HG03442 (cell line): Measurements from ENCODE around the gene LGI1.
"Not testable (repeated sequence)": the region's sequence is repeated elsewhere in the genome, so short reads cannot be mapped to it uniquely, and the experiment has no call there.

Source experiments
- ATAC-seq: cut with Tn5 transposase; IDR thresholded peaks from one replicate; pipeline ENCODE4 v1.9.1; 2021; ENCODE audit warnings: mild to moderate bottlenecking, moderate library complexity; ENCODE audit not compliant: unreplicated experiment

The LGI1 gene

DNA sequence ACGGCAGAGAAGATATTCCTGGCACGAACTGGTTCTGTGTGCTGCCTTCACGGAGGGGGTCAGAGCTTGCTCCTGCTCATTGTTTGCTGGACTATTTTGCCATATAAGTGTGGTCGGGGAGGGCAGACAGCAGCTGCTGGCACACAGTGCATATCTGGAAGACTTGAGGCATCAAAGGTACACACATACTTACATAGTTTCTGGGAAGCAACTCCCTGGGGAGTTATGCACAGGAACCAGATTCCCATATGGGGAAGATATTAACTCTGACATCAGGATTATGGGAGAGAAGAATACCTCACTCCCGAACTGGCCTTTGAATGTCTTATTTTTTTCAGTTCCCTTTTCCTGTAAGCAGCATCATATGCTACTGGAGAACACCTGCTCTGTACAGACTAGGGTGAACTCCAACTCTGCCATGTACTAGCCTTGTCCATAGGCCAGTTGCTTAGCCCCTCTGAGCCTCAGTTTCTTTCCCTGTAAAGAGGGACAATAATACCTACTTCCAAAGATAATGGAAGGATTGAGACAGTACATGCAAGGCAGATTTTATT, 41.5 kb downstream of the LGI1 start:
- ATAC-seq = no peak

DNA sequence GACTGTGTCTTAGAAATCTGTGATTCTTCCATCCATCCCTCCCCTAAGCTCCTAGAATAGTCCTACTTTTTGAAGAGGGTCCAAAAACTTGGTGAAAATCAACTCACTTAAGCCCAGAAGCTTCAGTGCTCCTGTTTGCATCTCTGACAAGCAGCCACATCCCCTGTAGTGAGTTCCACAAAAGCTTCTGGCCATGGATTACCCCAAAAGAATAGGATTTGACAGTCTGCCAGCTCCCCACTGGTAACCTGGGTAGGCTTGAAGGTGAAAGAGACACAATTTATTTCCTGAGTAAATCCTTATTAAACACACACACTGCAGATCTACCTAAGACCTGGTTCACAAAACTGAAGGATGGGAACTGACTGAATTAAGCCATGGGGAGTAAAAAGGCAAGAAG, 46.5 kb downstream of the LGI1 start:
- ATAC-seq = no peak

DNA sequence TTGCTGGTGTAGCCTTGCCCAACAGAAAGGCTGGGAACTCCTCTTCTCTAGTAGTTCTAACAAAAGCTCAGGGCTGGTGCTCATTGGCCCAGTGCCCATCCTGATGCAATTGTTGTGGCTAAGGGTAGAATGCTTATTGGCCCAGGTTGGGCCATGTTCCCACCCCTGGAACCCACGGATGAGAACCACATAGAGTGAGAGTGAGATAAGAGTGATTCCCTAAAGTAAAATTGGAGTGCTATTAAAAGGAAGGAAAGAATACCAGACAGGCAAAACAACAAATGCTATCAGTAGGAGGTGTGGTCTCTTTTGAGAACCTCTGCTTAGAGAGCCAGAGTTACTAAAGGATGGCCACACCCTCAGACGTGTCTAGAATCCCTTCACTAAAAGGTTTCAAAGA, 49.2 kb downstream of the LGI1 start:
- no peak for ATAC-seq

- ATAC-seq = no peak
These were observed 49.6 kb downstream of the LGI1 start for GRCh38 chr10:93807371-93807770.

DNA sequence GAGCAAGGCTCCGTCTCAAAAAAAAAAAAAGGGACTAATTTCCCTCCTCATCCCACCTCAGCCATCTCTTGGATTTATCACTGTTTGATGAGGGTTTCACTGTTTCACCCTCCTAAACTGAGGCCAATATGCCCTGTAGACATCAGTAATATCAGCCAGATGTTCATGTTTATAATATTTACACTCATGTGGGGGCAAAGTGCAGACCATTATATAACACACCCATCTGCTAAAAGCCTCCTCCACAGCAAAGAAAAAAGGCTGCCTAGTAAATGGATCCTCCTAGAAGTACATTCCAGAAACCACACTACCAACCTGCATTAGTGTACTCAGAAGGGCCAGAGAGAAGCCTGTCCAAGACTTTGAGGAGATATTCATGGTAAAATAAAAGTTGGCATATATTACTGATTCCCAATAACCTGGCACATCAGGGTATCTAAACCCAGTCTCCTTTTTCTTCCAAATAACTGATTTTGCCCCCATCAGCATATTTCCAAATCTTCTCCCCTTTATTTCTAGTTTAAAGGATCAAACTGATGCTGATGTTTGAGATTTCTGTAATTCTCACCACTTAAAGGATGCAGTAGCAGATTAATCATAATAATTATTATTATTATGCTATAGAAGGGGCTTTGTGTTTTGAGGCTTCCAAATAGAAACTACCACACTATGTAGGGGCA, 55.1 kb downstream of the LGI1 start:
- no peak for ATAC-seq

- peak; percentile 67 for ATAC-seq
These were observed 56.0 kb downstream of the LGI1 start for GRCh38 chr10:93813507-93814465.

- ATAC-seq = no peak
These were observed 57.8 kb downstream of the LGI1 start for GRCh38 chr10:93815304-93816096.

DNA sequence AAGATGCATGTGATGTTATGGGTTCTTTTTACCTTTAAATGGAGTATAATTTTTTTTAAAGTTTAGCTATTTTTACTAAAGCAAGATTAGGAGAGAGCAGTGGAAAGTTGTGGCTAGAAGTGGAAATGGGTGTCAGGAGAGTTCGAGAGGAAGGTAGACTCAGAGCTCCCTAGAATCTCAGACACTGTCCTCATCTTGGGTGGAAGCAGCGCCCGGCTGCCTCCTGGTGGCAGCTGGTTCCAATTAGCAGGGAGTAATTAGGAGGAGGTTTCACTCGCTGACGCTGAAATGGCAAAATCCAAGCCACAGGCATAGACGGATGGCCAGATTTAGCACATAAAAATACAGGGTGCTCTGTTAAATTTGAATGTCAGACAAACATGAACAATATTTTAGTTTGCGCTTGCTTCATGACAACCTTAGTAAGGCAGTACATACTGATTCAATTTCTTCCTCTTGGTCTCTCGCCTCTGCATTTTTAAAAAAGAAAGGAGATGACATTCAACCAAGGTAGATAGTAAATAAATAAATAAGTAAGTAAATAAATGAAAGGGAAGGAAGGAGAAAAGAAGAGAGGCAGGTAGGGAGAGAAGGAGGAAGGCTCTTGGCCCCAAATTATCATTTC, 58.5 kb downstream of the LGI1 start:
- no peak for ATAC-seq

DNA sequence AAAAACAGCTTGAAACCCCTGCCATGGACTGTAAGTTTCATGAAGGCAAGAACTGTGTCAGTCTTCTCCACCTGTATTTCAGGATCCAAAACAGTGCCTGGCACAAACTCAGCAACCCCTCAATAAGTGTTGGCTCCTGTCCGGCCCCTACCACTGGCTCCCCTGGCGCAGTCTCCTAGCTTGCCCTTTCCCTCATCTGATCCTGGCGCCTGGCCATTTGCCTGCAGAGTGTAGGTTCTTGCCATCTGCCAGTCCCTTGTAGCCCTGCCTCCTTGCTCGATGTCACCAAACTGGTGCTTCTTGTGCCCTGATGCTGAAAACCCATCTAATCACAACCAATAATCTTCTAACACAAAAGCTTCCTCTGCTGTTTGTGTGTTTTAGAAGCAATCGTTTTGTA, 60.4 kb downstream of the LGI1 start:
- ATAC-seq = no peak

- ATAC-seq = no peak
These were observed 61.8 kb downstream of the LGI1 start for GRCh38 chr10:93819520-93819919.

GRCh38 chr10:93820434-93820833, 62.7 kb downstream of the LGI1 start:
- ATAC-seq = no peak

DNA sequence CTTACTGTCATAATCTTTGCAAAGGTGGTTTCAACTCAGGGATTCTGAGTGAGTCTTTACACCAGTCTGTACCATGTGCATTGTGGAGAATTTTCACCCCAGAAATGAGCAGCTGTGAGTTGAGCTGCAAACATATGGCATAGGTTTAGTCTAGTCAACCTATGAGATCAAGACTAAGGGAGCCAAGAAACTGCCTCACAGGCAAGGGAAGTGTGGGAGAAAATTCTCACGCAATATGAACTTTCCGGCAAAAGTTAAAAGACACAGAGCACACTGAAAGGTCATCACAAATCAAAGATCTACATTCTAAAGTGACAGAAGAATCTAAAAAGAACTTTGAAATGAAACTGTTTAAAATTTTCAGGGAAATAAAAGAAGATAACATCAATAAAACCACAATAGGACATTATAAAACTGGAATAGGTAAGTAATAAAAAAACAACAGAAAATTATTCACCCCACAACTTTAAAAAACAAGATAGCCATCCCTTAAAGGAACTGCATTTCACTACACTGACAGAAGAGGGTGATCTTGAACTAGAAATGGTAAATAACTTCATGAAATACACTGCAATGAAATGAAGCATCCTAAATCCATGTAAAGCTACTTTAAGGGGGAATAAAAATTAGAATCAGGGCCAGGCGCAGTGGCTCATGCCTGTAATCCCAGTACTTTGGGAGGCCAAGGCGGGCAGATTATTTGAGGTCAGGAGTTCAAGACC, 63.5 kb downstream of the LGI1 start:
- ATAC-seq = no peak

DNA sequence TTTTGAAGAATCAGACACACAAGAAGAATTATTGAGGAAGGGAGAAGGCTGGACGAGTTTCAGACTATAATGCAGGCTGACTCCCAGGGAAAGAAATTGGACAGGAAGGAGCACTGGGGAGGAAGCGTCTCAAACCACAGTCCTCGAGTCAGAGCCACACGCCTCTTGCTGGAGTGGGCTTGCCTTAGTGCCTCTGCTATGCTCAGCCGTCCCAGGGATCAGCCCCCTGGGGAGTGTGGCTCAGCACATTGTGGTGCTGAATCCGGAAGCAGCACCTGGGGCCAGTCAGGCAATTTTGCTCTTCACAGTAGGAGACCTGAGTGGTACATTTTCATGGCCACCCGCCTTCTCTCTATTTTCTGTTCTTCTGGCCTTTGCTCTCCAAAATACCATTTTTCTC, 68.6 kb downstream of the LGI1 start:
- ATAC-seq = no peak

- no peak for ATAC-seq
These were observed 69.5 kb downstream of the LGI1 start for GRCh38 chr10:93827056-93827804.

GRCh38 chr10:93831065-93831464, 73.3 kb downstream of the LGI1 start:
- not testable (repeated sequence) for ATAC-seq

GRCh38 chr10:93835770-93836169, 78.0 kb downstream of the LGI1 start:
- no peak for ATAC-seq

DNA sequence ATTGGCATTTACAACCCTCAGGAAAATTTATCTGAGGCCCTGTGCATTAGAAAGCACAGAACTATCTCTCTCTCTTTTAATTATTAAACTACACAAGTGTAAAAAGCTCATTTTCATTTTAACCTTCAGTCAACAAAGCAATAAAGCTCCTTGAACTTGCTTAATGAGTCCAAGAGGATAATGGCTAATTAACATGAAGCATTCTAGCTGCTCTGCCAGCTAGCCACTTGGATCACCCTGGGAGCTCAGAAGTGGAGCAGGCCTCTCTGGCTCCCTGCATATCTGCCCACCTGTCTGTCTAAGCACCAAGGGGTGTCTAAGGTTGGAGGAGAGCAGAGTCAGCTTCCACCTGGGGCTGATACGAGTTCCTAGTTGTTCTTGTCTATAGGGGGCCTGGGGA, 80.1 kb downstream of the LGI1 start:
- ATAC-seq = no peak

DNA sequence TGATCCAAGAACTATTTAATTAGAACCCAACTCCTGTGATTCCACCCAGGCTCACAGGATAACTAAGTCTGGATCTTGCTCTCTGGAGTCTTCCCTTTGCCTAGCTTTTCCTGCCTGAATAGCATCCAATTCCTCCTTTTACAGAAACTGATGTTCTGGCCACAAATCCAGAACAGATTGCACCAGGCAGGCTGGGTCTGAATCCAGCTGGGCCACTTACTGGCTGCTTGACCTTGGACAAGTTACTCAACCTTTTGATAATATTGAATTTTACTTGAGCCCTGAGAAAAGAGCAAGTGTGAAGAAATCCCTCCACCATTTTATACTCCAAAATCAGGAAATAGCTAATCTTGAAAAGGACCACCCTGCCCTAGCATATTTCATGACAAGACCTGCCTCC, 80.5 kb downstream of the LGI1 start:
- ATAC-seq = no peak

DNA sequence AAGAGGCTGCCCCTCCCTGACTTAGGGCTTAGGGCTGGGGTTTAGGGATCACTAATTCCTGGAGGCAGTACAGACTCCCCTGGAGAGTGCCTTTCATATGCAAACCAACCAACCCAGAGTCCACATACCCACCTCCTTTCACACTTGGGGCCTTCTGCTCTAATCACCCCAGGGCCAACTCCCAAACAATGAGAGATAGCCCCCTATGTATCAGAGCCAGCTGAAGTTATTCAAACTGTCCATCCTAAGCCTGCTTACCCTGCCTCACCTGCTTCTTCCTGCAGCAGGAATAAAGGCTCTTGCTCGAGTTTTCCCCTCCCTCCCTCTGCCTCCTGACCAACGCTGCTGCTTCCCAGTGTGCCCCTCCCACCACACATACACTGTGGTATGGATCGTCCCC, 84.2 kb downstream of the LGI1 start:
- ATAC-seq = no peak
